ENCODE measurements around the gene PLK1. TPM values are rescaled to one million over a fixed set of nuclear protein-coding genes. Genes with fewer than 3 reads are reported as not detected.
"Not testable (repeated sequence)": the region's sequence is repeated elsewhere in the genome, so short reads cannot be mapped to it uniquely, and the experiment has no call there.

PLK1 gene
- total RNA-seq, 1 donor from 2014 or later: 2.3 TPM

DNA sequence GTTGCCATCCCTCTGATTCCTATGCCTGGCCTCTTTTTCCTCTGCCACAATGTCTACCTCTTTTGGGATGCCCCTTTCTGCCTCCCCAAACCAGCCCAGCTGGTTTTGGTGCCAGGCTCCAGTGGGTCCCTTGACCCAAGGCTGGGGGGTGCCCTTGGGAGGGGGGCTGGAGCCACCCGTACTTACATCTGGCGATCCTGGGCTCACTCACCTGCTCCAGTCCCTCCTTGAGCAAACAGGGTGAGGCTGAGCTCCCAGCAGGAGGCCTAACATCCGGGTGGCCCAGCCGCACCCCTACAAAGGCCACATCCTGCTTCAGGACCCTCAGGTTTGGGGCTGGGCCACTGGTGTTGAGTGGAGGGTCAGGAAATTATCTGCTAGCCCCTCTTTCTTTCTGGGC, 33.1 kb downstream of the PLK1 start:
- Histone ChIP-seq H3K4me1 (no peaks in the 10 kb centered on the region), H3K36me3 (no peaks in the 10 kb centered on the region), H3K4me3 (no peak overlapping the region), H3K27ac (no peak overlapping the region), H3K27me3 (ENCODE audit: low read depth) (peaks cover 48% of the 10 kb centered on the region), H3K9me3 (peaks cover 6% of the 10 kb centered on the region)
- ATAC-seq: peak in 1 of 2 donors; percentile 46
- no peak for DNase-seq
- intact Hi-C loops (cut with DNase I): no loop called here
- TF ChIP-seq, protein P1, sequence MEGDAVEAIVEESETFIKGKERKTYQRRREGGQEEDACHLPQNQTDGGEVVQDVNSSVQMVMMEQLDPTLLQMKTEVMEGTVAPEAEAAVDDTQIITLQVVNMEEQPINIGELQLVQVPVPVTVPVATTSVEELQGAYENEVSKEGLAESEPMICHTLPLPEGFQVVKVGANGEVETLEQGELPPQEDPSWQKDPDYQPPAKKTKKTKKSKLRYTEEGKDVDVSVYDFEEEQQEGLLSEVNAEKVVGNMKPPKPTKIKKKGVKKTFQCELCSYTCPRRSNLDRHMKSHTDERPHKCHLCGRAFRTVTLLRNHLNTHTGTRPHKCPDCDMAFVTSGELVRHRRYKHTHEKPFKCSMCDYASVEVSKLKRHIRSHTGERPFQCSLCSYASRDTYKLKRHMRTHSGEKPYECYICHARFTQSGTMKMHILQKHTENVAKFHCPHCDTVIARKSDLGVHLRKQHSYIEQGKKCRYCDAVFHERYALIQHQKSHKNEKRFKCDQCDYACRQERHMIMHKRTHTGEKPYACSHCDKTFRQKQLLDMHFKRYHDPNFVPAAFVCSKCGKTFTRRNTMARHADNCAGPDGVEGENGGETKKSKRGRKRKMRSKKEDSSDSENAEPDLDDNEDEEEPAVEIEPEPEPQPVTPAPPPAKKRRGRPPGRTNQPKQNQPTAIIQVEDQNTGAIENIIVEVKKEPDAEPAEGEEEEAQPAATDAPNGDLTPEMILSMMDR (IDR thresholded peaks at IDR 0.05): no peak

DNA sequence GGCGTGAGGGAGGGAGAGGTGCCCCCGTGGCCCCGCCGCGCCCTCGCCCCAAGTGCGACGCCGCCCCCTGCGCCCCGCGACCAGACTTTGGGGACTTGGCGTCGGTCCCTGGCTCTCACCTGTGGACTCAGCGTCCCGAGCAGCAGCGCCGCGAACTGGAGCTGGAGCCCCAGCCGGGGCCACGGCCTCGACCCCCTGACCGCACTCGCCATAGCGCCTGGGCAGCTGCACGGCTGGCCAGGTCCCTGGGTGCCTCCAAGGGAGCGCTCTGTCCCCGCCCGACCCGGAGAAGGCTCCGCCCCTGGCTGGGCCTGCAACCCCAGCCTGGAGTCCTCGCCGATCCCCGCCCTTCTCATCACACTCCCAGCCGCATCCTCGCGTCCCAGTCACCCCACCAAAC, 34.3 kb downstream of the PLK1 start, which contains the start of gene ERN2:
ERN2 (minus strand) TSS at position 247 of the 400 bp plus-strand sequence; CDS start at position 212, 35 bp downstream.
- H3K27me3 ChIP-seq (ENCODE audit: low read depth): peaks cover 48% of the 10 kb centered on the region
- no peaks in the 10 kb centered on the region for H3K4me1 ChIP-seq
- peak in 1 of 2 donors; percentile 46 for ATAC-seq
- DNase-seq: no peak
- no peak within 1 kb of the TSS for H3K27ac ChIP-seq
- no peaks in the 10 kb centered on the region for H3K36me3 ChIP-seq
- intact Hi-C loops (cut with DNase I): no loop called here
- H3K4me3 ChIP-seq: no peak within 1 kb of the TSS
- H3K9me3 ChIP-seq: peaks cover 6% of the 10 kb centered on the region
- TF ChIP-seq, protein P1 (IDR thresholded peaks at IDR 0.05): no peak

DNA sequence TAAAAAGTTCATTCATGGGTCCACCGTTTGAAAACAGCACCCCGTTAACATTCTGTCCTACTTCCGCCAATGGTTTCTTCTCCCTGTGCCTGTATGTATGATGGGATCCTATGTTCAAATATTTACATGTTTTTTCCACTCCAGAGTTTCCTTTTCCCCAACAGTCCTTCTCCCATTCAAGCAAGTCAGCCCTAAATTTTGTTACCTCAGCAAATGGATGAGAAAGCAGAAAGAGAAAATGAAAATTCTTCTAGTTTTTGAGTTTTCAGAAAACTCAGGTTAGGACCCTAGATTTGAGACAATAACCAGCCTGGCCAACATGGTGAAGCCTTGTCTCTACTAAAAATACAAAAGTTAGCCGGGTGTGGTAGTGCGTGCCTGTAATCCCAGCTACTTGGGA, 37.8 kb downstream of the PLK1 start:
- intact Hi-C loops (cut with DNase I): no loop called here
- Histone ChIP-seq H3K9me3 (no peaks in the 10 kb centered on the region), H3K4me1 (no peaks in the 10 kb centered on the region), H3K36me3 (no peaks in the 10 kb centered on the region), H3K4me3 (no peak overlapping the region), H3K27me3 (ENCODE audit: low read depth) (peaks cover 38% of the 10 kb centered on the region), H3K27ac (no peak overlapping the region)
- DNase-seq: no peak
- no peak for ATAC-seq
- TF ChIP-seq, protein P1 (IDR thresholded peaks at IDR 0.05): no peak

DNA sequence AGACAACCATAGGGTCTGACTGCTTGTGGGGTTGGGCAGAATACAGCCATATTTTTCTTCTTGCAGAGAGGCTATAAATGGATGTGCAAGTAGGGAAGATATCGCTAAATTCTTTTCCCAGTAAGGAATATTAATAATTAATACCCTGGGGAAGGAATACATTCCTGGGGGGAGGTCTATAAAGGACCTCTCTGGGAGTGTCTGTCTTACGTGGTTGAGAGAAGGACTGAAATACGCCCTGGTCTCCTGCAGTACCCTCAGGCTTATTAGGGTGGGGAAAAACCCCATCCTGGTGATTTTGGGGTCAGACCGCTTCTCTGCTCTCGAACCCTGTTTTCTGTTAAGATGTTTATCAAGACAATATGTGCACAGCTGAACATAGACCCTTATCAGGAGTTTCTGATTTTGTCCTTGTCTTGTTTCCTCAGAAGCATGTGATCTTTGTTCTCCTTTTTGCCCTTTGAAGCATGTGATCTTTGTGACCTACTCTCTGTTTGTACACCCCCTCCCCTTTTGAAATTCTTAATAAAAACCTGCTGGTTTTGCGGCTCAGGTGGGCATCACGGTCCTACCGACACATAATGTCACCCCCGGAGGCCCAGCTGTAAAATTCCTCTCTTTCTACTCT, 44.0 kb downstream of the PLK1 start:
- H3K4me3 ChIP-seq; H3K27me3 ChIP-seq (ENCODE audit: low read depth); H3K4me1 ChIP-seq; ATAC-seq; H3K36me3 ChIP-seq; H3K27ac ChIP-seq; DNase-seq: not testable (repeated sequence)
- peaks cover 14% of the 10 kb centered on the region for H3K9me3 ChIP-seq
- intact Hi-C loops (cut with DNase I): loop anchor here (10.0 kb wide), 1 partner anchor 72 kb away; no protein-coding TSS in a partner anchor

DNA sequence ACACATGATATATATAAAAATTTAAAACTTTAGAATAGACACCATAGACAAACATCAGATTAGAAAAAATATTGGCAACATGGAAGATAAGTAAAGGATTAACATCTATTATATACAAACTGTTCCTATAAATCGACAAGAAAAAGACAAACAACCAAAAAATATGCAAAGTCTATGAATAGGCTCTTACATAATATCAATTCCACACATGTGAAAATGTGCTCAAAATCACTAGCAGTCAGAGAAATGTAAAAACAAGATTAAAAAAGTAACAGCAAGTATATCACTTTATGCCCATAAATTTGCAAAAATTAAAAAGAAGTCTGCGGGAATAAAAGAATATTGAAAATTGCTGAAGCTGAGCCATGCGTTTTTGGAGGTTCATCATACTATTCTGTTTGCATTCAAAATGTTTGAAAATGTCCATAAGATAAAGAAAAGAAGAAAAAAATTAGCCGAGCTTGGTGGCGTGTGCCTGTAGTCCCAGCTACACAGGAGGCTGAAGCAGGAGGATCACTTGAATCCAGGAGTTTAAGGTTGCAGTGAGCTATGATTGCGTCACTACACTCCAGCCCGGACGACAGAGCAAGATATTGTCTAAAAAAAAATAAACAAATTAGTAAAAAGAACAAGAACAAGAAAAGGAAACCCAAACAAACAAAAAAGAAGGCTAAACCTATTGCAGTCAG, 45.6 kb downstream of the PLK1 start:
- Histone ChIP-seq H3K27ac (no peak overlapping the region), H3K36me3 (no peaks in the 10 kb centered on the region), H3K4me3 (no peak overlapping the region), H3K9me3 (peaks cover 14% of the 10 kb centered on the region), H3K27me3 (ENCODE audit: low read depth) (no peaks in the 10 kb centered on the region), H3K4me1 (no peaks in the 10 kb centered on the region)
- intact Hi-C loops (cut with DNase I): loop anchor here (10.0 kb wide), 1 partner anchor 71 kb away; no protein-coding TSS in a partner anchor
- TF ChIP-seq, protein P1 (IDR thresholded peaks at IDR 0.05): no peak
- ATAC-seq: no peak
- DNase-seq: no peak

DNA sequence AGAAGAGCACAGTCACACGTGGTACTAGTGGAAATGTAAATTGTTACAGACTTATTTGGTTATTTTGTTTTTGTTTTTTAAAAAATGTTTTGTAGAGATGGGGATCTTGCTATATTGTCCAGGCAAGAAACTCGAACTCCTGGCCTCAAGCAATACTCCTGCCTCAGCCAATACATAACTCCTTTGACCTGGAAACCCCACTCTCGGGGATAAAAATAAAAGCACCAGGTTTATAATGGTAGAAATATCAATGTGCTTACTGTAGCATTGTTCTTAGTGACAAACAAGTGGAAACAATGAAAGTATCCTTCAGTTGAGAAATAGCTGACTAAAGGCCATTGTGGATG, 46.1 kb downstream of the PLK1 start:
- no peak overlapping the region for H3K27ac ChIP-seq
- H3K9me3 ChIP-seq: peaks cover 14% of the 10 kb centered on the region
- H3K27me3 ChIP-seq (ENCODE audit: low read depth): peaks cover 2% of the 10 kb centered on the region
- intact Hi-C loops (cut with DNase I): loop anchor here (10.0 kb wide), 1 partner anchor 70 kb away; no protein-coding TSS in a partner anchor
- H3K4me1 ChIP-seq: no peaks in the 10 kb centered on the region
- DNase-seq: no peak
- H3K36me3 ChIP-seq: no peaks in the 10 kb centered on the region
- ATAC-seq: no peak
- TF ChIP-seq, protein P1 (IDR thresholded peaks at IDR 0.05): no peak
- H3K4me3 ChIP-seq: no peak overlapping the region

Measured in lower lobe of right lung (tissue), 2 donors.